ENCODE measurements around the gene ZFAND3. TPM values are rescaled to one million over a fixed set of nuclear protein-coding genes. Genes with fewer than 3 reads are reported as not detected.

Gene ZFAND3
- total RNA-seq, 1 donor from 2014 or later: 56.3 TPM

GRCh38 chr6:37838219-37838921 lies 18.8 kb downstream of the ZFAND3 start:
- intact Hi-C loops (cut with micrococcal nuclease): no loop called here
- no peak overlapping the region for H3K27ac Mint-ChIP-seq
- H3K36me3 Mint-ChIP-seq (ENCODE audit: low read depth): peaks cover 25% of the 10 kb centered on the region
- H3K4me1 Mint-ChIP-seq: peaks cover 47% of the 10 kb centered on the region
- no peak for DNase-seq
- no peaks in the 10 kb centered on the region for H3K27me3 Mint-ChIP-seq
- ChIA-PET POLR2A (no interaction called here), CTCF (no interaction called here)
- H3K9me3 Mint-ChIP-seq: peaks cover 8% of the 10 kb centered on the region
- no peak overlapping the region for H3K4me3 Mint-ChIP-seq
- no peak for ATAC-seq (ENCODE audit: low read depth)
- no peak for TF ChIP-seq CTCF (IDR thresholded peaks at IDR 0.05)

GRCh38 chr6:37840143-37840939 lies 20.8 kb downstream of the ZFAND3 start:
- TF ChIP-seq CTCF (IDR thresholded peaks at IDR 0.05): no peak
- Mint-ChIP-seq H3K27ac (no peak overlapping the region), H3K27me3 (no peaks in the 10 kb centered on the region), H3K36me3 (ENCODE audit: low read depth) (peaks cover 21% of the 10 kb centered on the region), H3K4me3 (no peak overlapping the region), H3K9me3 (peaks cover 4% of the 10 kb centered on the region), H3K4me1 (peaks cover 52% of the 10 kb centered on the region)
- intact Hi-C loops (cut with micrococcal nuclease): no loop called here
- ATAC-seq (ENCODE audit: low read depth) (no peak), DNase-seq (no peak)
- POLR2A ChIA-PET: no interaction called here
- CTCF ChIA-PET: no interaction called here

GRCh38 chr6:37840940-37841300 lies 21.4 kb downstream of the ZFAND3 start:
- H3K36me3 Mint-ChIP-seq (ENCODE audit: low read depth): peaks cover 26% of the 10 kb centered on the region
- no peak overlapping the region for H3K4me3 Mint-ChIP-seq
- H3K4me1 Mint-ChIP-seq: peaks cover 54% of the 10 kb centered on the region
- TF ChIP-seq CTCF (IDR thresholded peaks at IDR 0.05): no peak
- no peak overlapping the region for H3K27ac Mint-ChIP-seq
- no peaks in the 10 kb centered on the region for H3K27me3 Mint-ChIP-seq
- POLR2A ChIA-PET: no interaction called here
- CTCF ChIA-PET: no interaction called here
- intact Hi-C loops (cut with micrococcal nuclease): no loop called here
- peaks cover 4% of the 10 kb centered on the region for H3K9me3 Mint-ChIP-seq
- ATAC-seq (ENCODE audit: low read depth) (no peak), DNase-seq (no peak)

- Mint-ChIP-seq H3K4me1 (peaks cover 54% of the 10 kb centered on the region), H3K4me3 (no peak overlapping the region), H3K9me3 (no peaks in the 10 kb centered on the region), H3K36me3 (ENCODE audit: low read depth) (peaks cover 13% of the 10 kb centered on the region), H3K27ac (no peak overlapping the region), H3K27me3 (no peaks in the 10 kb centered on the region)
- no peak for TF ChIP-seq CTCF (IDR thresholded peaks at IDR 0.05)
- CTCF ChIA-PET: no interaction called here
- no peak for DNase-seq
- POLR2A ChIA-PET: interaction anchor here (1.2 kb wide), 1 partner anchor 26 kb away, joined by 3 read pairs; the partner anchor contains the start of gene ZFAND3
- intact Hi-C loops (cut with micrococcal nuclease): no loop called here
- no peak for ATAC-seq (ENCODE audit: low read depth)
These were observed 25.7 kb downstream of the ZFAND3 start for GRCh38 chr6:37845026-37845911.
